Measurements from ENCODE around the gene PKDCC.

PKDCC gene

DNA sequence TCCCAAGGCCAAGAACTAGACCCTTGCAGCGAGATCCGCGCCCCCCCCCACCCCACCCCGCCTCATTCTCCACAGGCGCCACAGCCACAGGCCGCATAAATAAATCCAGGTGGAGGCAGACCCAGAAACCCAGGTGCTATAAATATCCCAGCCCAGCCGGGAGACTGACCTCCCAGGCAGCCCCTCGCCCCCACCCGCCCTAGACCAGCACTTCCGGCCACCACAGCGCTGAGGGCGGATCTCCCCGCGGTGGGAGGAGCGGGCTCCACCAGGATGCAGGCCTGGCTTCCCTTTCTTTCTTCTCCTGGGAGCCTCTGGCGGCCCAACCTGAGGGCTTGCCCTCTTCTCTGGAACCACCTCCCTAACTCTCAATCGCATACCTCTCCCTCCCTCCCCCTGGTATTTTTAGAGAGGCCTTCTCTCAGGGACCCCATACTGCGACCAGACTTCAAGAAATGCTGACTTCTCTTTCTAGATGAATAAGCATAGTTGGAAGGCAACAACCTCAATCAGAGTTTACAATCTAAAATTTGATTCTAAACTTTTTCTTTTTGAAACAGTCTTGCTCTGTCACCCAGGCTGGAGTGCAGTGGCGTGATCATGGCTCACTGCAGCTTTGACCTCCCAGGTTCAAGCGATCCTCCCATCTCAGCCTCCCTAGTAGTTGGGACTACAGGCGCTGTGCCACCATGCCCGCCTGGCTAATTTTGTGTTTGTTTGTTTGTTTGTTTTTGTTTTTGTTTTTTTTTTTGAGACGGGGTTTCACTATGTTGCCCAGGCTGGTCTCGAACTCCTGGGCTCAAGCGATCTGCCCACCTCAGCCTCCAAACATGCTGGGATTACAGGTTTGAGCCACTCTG is 55.0 kb downstream of the PKDCC start:
- H3K27ac ChIP-seq, result no peak overlapping the region
- TF ChIP-seq, protein P1, sequence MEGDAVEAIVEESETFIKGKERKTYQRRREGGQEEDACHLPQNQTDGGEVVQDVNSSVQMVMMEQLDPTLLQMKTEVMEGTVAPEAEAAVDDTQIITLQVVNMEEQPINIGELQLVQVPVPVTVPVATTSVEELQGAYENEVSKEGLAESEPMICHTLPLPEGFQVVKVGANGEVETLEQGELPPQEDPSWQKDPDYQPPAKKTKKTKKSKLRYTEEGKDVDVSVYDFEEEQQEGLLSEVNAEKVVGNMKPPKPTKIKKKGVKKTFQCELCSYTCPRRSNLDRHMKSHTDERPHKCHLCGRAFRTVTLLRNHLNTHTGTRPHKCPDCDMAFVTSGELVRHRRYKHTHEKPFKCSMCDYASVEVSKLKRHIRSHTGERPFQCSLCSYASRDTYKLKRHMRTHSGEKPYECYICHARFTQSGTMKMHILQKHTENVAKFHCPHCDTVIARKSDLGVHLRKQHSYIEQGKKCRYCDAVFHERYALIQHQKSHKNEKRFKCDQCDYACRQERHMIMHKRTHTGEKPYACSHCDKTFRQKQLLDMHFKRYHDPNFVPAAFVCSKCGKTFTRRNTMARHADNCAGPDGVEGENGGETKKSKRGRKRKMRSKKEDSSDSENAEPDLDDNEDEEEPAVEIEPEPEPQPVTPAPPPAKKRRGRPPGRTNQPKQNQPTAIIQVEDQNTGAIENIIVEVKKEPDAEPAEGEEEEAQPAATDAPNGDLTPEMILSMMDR (conservative IDR thresholded peaks at IDR 0.05), result no peak

DNA sequence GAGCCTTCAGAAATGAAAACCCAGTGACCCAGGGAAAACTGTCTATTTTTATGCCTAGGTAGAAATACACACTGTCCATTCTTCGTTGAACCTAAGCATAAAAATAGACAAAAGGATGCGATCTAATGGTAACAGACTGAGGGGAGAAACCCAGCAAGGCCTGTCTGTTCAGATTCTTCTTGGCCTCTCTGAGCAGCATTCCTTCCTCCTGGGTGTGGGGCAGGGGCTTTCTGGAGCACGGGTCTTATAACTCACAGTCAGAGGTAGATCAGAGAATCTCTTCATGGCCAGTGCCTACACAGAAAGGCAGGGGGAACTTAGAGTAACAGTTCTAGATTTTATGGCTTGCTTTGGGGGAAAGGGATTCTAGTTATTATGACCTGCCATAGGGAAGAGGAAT is 56.0 kb downstream of the PKDCC start:
- no peak overlapping the region for H3K27ac ChIP-seq

DNA sequence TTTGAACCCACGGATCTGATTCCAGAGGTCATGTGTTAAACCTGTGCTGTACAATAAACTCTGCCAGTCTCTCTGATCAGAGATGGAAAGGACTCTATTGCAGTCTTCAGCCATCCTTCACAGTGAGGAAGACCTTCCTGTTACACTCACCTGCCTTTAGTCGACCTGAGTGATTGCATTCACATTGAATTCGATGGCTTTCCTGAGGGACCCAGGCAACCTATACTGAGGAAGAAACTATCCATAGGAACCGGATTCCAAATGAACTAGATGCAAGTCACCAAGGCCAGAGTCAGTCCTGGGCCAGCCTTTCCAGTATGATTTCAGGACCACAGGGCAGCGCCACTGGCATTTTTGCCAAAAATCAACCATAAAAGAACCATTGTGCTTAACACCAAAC is 56.8 kb downstream of the PKDCC start:
- TF ChIP-seq, protein P1 (conservative IDR thresholded peaks at IDR 0.05), result no peak

More for the DNA sequence above, 56.0 kb downstream of the PKDCC start:
- TF ChIP-seq, protein P1 (conservative IDR thresholded peaks at IDR 0.05), result no peak

DNA sequence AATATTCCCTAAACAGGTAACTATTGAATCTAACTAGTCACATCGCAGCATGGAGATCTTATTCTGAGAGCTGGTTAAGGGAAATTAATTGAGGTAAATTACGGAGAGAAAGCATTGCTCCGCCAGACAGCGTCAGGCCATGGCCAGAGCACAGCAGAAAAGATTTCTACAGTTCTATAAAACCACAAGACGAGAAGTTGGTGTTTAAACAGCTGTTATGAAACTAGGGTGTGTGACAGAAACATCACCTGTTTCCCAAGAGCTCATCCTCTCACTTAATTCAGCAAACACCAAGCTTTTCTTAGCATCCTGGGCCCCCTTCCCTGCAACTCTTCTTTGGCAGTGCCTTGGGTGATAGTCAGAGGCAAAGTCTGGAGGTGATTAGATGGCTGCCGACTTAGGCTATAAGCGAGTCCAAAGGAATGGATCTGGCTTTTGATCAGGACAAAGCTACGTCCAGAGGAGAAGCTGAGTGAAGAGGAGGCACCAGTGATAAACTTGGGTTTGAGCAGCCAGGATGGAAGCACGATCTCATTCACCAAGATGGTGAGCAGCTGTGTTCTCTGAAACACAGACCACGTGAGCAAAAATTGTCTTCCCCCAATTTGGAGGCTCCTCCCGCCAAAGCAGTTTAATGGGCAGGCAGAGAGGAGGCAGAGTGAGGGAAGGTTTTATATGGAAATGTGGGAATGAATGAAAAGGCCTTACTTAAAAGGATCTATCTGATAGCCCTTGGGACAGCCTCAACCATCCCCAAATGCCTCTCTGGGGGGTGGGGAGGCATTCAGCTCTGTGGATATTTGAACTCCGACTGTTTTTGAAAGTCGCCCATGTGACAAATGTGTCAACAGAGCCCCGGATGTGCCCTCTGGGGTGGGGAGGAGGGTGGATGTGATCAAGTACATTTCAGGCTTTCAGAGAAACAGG is 57.8 kb downstream of the PKDCC start:
- TF ChIP-seq, protein P1 (conservative IDR thresholded peaks at IDR 0.05), result no peak
- H3K27ac ChIP-seq, result no peak overlapping the region

More for the DNA sequence above, 56.8 kb downstream of the PKDCC start:
- no peak overlapping the region for H3K27ac ChIP-seq

DNA sequence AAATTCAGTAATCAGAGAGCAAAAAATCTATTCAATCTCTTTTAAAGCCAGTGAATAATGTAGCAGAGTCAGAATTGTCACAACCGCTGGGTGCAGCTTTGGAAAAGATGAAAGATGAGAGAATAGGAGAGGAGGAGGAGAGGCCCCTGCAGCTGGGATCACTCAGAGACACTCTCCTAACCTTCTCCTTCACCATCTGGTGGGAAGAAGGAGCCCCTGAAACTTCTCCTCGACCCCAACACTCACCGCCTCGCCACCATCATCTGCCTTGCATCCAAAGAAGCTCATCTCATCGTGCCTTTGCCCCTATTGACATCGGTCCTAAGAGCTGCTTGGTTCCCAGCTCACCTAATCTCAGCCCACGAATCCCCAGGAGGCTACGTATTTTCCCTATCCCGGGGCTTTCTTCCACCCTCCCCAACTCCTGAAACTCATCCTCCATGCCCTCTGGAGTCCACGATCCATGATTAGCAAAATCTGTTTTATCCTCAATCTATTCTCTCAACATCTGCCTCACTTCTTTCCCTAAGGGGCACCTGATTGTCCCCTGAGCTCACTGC is 58.5 kb downstream of the PKDCC start:
- TF ChIP-seq, protein P1 (conservative IDR thresholded peaks at IDR 0.05), result no peak

DNA sequence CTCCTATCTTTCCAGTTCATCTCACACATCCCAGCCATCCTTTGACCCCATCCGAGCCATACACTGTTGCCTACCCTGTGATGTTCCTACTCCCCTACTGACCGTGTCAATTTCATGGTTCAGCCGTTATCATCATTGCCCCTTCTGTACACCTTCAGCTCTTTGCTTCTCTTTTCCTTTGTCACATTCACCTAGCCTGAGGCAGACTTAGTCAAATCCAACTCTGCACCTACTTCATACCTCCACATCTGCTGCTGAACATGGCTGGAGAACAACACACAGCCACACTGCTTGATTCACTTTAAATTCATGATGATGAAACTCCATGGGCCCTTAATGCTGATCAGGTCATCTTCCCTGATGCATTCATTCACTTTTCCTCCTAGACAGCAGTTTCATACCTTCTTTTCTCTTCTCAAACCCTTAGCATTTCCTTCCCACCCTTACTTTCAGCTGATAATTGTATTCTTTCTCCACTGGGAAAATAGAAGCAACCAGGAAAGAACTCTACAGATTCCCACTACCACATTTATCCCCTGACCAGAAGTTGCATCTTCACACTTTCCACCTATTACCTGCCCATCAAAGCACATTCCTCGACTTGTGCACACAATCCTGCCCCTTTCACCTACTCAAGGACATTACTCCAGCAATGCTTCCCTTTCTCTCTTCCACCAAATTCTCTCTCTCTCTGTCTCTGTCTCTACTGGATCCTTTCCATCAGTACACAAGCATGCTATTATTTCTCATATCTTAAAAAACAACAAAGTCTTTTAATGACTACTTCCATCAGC is 59.6 kb downstream of the PKDCC start:
- TF ChIP-seq, protein P1 (conservative IDR thresholded peaks at IDR 0.05), result no peak
- H3K27ac ChIP-seq, result no peak overlapping the region

More for the DNA sequence above, 58.5 kb downstream of the PKDCC start:
- H3K27ac ChIP-seq, result no peak overlapping the region

Measured in VCaP (cell line).